GM19240 (cell line): ENCODE results near the gene ADAMTS14.
"Not testable (repeated sequence)": the region's sequence is repeated elsewhere in the genome, so short reads cannot be mapped to it uniquely, and the experiment has no call there.

ENCODE experiments used
- DNase-seq: peaks from one replicate; pipeline ENCODE4 v3.0.0; 2011; ENCODE audit warnings: low spot score; ENCODE audit not compliant: insufficient read length

ADAMTS14 gene

DNA sequence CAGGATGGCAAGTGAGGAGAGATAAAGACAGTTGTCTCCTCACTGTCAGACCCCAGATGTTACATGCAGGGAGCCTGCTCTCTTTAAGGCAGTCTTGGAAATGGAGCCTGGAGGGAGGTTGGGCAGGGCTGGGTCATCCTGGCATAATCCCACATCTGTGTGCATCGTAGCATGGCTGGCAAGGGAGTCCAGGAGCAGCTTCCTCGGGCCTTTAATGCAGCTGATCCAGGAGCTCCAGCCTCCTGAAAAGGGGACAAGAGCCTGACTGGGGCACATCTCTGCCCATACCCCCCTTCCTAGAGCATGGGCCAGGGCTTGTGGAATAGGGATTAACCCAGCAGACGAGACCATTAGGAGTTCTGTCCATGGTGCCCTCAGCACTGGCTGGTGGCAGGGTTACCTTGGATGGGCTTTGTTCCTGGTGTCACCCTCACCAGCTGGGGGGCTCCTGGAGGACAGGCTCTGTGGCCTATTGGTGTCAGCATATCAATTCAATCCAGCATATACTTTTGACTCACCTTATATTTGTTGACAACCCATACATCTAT lies 77.9 kb downstream of the ADAMTS14 start:
- DNase-seq = no peak

- DNase-seq = no peak
Observed at GRCh38 chr10:70751356-70751755, 79.0 kb downstream of the ADAMTS14 start.

DNA sequence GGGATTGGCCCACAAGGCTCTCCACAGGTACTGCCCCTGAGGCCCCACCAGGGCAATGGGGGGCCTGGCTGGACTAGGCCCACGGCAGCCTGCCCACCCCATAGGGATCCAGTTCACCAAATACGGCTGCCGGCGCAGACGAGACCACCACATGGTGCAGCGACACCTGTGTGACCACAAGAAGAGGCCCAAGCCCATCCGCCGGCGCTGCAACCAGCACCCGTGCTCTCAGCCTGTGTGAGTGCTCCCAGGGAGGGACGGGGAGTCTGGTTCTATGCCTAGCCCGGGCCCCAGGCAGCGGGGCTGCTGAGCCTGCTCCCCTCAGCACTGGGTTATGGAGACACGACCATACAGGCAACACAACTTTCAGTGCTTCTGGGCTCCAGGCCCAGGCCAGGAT lies 79.7 kb downstream of the ADAMTS14 start:
- no peak for DNase-seq

DNA sequence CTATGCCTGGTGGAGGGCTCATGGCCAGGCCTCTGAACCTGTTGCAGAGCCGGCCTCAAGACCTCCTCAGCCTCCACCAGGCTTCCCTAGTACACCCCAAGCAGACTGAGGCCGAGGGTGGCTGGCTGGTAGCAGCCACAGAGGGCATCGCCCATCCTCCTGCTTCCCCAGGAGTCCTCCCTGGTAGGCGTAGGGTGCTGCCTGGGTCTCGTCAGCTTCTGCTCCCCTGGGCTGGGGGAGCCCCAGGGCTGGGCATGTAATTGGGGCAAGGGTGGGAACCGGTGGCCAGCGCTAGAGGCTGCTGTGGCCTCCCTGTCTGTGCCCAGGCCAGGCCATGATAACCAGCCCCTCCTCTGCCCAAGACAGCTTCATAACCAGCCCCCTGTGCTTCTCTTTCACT lies 80.3 kb downstream of the ADAMTS14 start:
- no peak for DNase-seq

GRCh38 chr10:70753026-70753663 lies 80.8 kb downstream of the ADAMTS14 start:
- no peak for DNase-seq

DNA sequence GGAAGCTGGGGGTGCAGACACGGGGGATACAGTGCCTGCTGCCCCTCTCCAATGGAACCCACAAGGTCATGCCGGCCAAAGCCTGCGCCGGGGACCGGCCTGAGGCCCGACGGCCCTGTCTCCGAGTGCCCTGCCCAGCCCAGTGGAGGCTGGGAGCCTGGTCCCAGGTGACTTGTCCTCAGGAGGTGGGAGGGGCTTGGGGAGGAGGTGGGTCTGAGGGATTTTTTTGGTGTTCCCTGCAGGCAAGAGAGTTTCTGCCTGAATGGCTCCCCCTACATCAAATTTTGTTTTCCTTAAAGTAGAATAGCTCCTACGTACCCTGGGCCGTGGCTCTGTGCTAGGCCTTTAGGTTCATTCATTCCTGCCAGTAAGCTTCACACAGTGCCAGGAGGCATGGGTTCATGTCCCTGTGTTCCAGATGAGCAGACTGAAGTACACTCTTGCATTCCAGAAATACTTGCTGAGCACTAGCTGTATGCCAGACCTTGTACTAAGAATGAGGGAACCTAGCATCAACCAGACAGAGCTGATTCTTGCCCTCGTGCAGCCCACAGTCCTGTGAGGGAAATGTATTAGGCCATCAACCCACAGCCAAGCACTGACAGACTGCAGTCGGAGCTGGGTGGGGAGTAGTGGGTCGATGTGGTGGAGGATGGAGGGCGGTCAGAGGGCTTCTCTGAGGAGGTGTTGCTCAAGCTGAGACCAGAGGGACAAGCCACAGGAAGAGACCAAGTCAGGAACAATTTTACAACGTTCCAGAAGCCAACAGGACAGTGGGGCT lies 81.7 kb downstream of the ADAMTS14 start:
- DNase-seq = no peak

DNA sequence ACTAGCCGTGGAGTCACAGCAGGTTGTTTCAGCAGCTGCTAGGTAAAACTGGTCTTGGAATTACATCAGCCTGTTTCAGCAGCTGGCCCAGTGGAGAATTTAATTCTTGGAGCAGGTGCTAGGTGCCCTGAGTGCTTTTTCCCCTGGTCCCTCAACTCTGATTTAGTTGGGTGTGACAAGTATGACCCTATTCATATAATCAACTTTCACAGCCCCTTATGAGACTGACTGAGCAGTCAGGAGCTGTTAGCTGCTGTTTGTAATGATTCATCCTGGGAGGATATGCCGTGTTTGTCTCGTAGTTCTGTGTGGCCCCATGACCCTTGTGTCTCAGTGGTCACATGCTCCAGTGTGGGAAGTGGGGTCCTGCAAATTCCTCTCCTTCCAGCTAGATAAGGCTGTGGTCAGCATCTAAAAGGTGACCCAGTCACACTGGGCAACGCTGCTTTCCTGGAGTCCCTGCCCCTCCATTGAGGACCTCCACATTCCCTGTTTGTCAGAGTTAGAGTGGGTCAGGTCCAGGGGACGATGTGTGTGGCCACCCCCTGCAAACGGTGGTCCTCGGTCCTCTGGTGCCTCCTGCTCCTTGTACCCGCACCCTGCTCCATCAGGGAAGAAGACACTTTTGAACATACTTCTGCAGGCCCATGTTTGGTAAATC lies 84.5 kb downstream of the ADAMTS14 start:
- no peak for DNase-seq

DNA sequence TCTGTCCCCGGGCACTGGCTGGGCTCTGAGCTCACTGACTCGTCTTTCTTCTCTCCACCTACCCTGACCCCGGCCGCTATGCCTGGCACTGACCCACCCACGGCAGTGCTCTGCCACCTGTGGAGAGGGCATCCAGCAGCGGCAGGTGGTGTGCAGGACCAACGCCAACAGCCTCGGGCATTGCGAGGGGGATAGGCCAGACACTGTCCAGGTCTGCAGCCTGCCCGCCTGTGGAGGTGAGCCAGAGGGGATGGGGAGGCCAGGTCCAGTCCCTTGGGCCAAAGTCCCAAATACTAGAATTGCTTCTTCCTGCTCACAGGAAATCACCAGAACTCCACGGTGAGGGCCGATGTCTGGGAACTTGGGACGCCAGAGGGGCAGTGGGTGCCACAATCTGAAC lies 85.5 kb downstream of the ADAMTS14 start:
- DNase-seq = no peak

- peak; percentile 54 for DNase-seq
Observed at GRCh38 chr10:70758757-70759514, 86.6 kb downstream of the ADAMTS14 start.

DNA sequence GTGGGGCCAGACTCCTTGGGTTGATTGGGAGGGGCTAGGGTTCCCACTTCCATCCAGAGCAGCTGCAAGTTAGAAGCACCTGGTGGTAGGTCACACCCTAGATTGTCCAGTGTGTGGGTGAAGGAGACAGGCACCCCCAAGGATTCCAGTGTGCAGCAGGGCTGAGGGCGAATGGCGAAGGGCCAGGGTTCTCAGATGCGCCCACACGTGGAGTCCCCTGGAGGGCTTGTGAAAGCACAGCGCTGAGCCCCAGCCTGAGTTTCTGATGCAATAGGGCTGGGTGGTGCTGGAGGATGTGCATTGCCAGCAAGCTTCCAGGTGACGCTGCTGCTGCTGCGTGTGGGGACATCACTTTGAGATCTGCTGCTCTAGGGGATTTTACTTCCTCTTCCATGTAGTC lies 87.5 kb downstream of the ADAMTS14 start:
- DNase-seq = no peak

- no peak for DNase-seq
Observed at GRCh38 chr10:70760271-70760787, 88.0 kb downstream of the ADAMTS14 start.

DNA sequence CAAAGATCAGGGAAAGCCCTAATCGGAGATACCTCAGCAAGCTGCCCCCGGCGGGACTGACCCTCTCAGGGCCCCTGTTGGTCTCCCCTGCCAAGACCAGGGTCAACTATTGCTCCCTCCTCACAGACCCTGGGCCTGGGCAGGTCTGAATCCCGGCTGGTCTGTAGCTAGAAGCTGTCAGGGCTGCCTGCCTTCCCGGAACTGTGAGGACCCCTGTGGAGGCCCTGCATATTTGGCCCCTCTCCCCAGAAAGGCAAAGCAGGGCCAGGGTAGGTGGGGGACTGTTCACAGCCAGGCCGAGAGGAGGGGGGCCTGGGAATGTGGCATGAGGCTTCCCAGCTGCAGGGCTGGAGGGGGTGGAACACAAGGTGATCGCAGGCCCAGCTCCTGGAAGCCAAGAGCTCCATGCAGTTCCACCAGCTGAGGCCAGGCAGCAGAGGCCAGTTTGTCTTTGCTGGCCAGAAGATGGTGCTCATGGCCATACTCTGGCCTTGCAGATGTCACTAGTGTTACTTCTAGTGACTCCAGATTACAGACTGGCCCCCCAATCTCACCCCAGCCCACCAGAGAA lies 88.8 kb downstream of the ADAMTS14 start:
- DNase-seq = no peak

DNA sequence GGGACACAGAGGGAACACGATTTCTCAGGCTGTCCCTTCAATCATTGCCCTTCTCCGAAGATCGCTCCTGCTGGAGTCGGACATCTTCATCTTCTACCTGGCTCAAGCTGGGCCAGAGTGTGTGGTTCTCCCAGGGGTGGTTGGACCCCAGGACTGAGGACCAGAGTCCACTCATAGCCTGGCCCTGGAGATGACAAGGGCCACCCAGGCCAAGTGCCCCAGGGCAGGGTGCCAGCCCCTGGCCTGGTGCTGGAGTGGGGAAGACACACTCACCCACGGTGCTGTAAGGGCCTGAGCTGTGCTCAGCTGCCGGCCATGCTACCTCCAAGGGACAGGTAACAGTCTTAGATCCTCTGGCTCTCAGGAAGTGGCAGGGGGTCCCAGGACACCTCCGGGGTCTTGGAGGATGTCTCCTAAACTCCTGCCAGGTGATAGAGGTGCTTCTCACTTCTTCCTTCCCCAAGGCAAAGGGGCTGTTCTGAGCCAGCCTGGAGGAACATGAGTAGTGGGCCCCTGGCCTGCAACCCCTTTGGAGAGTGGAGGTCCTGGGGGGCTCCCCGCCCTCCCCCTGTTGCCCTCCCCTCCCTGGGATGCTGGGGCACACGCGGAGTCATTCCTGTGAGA lies 89.5 kb downstream of the ADAMTS14 start:
- DNase-seq = no peak

- no peak for DNase-seq
Observed at GRCh38 chr10:70762441-70763175, 90.3 kb downstream of the ADAMTS14 start.

- DNase-seq = no peak
Observed at GRCh38 chr10:70763567-70763966, 91.3 kb downstream of the ADAMTS14 start.

DNA sequence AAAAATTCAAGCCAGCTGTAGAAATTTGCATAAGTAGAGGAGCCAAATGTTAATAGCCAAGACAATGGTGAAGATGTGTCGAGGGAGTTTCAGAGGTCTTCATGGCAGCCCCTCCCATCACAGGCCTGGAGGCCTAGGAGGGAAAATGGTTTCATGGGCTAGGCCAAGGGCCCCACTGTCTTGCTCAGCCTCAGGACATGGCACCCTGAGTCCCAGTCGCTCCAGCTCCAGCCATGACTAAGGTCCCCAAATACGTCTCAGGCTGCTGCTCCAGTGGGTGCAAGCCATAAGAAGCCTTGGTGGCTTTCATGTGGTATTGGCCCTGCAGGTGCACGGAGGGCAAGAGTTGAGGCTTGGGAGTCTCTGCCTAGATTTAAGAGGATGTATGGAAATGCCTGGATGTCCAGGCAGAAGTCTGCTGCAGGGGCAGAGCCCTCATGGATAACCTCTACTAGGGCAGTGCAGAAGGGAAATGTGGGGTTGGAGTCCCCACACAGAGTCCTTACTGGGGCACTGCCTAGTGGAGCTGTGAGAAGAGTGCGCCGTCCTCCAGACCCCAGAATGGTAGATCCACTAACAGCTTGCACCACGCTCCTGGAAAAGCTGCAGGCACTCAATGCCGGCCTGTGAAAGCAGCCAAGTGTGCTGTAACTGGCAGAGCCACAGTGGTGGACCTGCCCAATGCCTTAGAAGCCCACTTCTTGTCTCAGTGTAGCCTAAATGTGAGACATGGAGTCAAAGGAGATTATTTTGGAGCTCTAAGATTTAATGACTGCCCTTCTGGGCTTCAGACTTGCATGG lies 93.7 kb downstream of the ADAMTS14 start:
- DNase-seq = no peak

- DNase-seq = not testable (repeated sequence)
Observed at GRCh38 chr10:70768026-70768685, 95.8 kb downstream of the ADAMTS14 start.

- no peak for DNase-seq
Observed at GRCh38 chr10:70769121-70769520, 96.8 kb downstream of the ADAMTS14 start.
